Tibial nerve (tissue), 4 donors: ENCODE data around the gene INPP5B. TPM values are rescaled to one million over a fixed set of nuclear protein-coding genes. Genes with fewer than 3 reads are reported as not detected.

Source experiments
- DNase-seq, 2 donors: peaks; one replicate each; pipeline ENCODE4 v3.0.0-alpha.2; 2019; ENCODE audit warnings: low spot score in 2 of 2
- H3K27ac ChIP-seq, 4 donors: fragments of 200-600 bp; sonication (generic) in 3 of 4; one replicate each; pipeline ENCODE4 v1.5.1; 2017 to 2019; ENCODE audit warnings: mild to moderate bottlenecking in 1 of 4
- H3K27me3 ChIP-seq, 2 donors: fragments of 200-600 bp; sonication (generic) in 1 of 2; one replicate each; pipeline versions ENCODE4 v1.5.1 to v1.6.0; 2017 to 2019
- H3K36me3 ChIP-seq, 3 donors: fragments of 200-600 bp; sonication (generic); one replicate each; pipeline ENCODE4 v1.5.1; 2018 to 2019
- H3K4me1 ChIP-seq, 4 donors: fragments of 200-600 bp; sonication (generic) in 3 of 4; one replicate each; pipeline ENCODE4 v1.5.1; 2017 to 2019
- H3K4me3 ChIP-seq, 4 donors: fragments of 200-600 bp; sonication (generic) in 3 of 4; one replicate each; pipeline ENCODE4 v1.5.1; 2017 to 2019; ENCODE audit warnings: mild to moderate bottlenecking in 1 of 4, moderate library complexity in 1 of 4
- H3K9me3 ChIP-seq, 4 donors: fragments of 200-600 bp; sonication (generic) in 3 of 4; one replicate each; pipeline ENCODE4 v1.5.1; 2017 to 2019
- EP300 ChIP-seq, 2 donors: sonication (generic); formaldehyde crosslinking; IDR thresholded peaks; one replicate each; pipeline ENCODE4 v1.6.1; 2017; ENCODE audit warnings: antibody characterized with exemption in 2 of 2, mild to moderate bottlenecking in 1 of 2
- POLR2A ChIP-seq, 2 donors: fragments of 450-650 bp; IDR thresholded peaks; one replicate each; pipeline ENCODE4 v1.6.1; 2017; ENCODE audit warnings: antibody characterized with exemption in 2 of 2, mild to moderate bottlenecking in 2 of 2, moderate library complexity in 2 of 2
- WGBS, 2 donors: methylation state at CpG; one replicate each; pipeline ENCODE4 v1.1.5; 2018; 5-methylcytosine and 5-hydroxymethylcytosine counted together
- total RNA-seq, 4 donors: library from RNA; depleted of rRNA; stranded (reverse); fragments of >200 nt; gene quantifications; one replicate each; pipeline ENCODE4 v1.1.0, GENCODE V29; 2016
- TF ChIP-seq, protein P1 (sequence below), 5 experiments: fragments of 200-600 bp in 3 of 5; fragments of 450-650 bp in 2 of 5; sonication (generic) in 3 of 5; IDR thresholded peaks; one replicate each; pipeline ENCODE4 v1.5.1; 2016 to 2019; ENCODE audit warnings: antibody characterized with exemption in 5 of 5, mild to moderate bottlenecking in 3 of 5, moderate library complexity in 2 of 5

Gene INPP5B
- total RNA-seq, 4 donors from 2014 or later = 39.1 to 52.5 (median 49.0) TPM

DNA sequence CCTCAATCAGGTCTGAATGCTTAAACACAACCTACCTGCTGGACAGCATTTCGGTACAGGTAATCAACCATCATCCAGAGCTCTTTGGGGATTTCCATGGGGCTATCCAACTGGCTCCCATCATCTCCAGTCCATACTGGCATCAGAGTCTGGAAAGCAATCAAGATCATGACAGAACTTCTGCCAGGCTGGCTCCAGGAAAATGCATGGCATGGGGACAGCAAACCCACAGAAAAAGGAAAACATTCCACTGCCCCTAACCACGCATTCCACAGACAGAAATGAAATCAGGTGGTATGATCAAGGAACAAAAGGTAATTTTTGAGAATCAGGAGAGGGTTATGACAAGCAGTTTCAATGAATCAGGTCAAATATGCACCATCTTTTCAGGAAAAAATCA, 78.4 kb downstream of the INPP5B start:
- Histone ChIP-seq H3K4me1 (no peaks in the 10 kb centered on the region), H3K27ac (no peak overlapping the region), H3K9me3 (no peaks in the 10 kb centered on the region), H3K4me3 (no peak overlapping the region), H3K27me3 (no peaks in the 10 kb centered on the region), H3K36me3 (peaks cover 0 to 98% (median 23%) of the 10 kb centered on the region in 3 donors)
- DNase-seq = no peak
- TF ChIP-seq, protein P1, sequence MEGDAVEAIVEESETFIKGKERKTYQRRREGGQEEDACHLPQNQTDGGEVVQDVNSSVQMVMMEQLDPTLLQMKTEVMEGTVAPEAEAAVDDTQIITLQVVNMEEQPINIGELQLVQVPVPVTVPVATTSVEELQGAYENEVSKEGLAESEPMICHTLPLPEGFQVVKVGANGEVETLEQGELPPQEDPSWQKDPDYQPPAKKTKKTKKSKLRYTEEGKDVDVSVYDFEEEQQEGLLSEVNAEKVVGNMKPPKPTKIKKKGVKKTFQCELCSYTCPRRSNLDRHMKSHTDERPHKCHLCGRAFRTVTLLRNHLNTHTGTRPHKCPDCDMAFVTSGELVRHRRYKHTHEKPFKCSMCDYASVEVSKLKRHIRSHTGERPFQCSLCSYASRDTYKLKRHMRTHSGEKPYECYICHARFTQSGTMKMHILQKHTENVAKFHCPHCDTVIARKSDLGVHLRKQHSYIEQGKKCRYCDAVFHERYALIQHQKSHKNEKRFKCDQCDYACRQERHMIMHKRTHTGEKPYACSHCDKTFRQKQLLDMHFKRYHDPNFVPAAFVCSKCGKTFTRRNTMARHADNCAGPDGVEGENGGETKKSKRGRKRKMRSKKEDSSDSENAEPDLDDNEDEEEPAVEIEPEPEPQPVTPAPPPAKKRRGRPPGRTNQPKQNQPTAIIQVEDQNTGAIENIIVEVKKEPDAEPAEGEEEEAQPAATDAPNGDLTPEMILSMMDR (IDR thresholded peaks at IDR 0.05) = no peak
- TF ChIP-seq EP300 (IDR thresholded peaks at IDR 0.05) (no peak), POLR2A (IDR thresholded peaks at IDR 0.05) (no peak)
- WGBS, 2 donors = 88 to 100% methylated on average over 2 of the region's 2 CpGs

DNA sequence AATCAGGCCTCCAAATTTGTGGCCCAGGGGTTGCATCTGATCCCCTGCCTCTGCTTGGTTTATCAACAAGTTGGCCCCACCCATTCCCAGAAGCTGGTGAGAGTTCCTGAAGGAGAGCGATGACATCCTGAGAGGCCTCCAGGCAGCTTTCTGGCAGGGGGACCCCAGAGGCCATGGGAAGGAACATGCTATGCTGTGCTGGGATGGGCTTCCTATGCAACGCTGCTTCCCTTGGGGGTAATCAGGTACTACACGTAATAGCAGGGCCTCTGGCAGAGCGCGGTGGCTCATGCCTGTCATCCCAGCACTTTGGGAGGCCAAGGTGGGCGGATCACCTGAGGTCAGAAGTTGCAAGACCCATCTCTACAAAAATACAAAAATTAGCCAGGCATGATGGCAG, 79.1 kb downstream of the INPP5B start:
- TF ChIP-seq, protein P1 (IDR thresholded peaks at IDR 0.05) = no peak
- TF ChIP-seq EP300 (IDR thresholded peaks at IDR 0.05) = no peak
- no peak for TF ChIP-seq POLR2A (IDR thresholded peaks at IDR 0.05)
- WGBS, 2 donors = 75 to 80% methylated on average over 6 of the region's 6 CpGs
- no peaks in the 10 kb centered on the region for H3K27me3 ChIP-seq
- H3K4me1 ChIP-seq = no peaks in the 10 kb centered on the region
- no peak overlapping the region for H3K4me3 ChIP-seq
- H3K36me3 ChIP-seq = peaks cover 0 to 98% (median 16%) of the 10 kb centered on the region in 3 donors
- DNase-seq = no peak
- no peak overlapping the region for H3K27ac ChIP-seq
- H3K9me3 ChIP-seq = no peaks in the 10 kb centered on the region

- Histone ChIP-seq H3K36me3 (peaks cover 0 to 98% (median 11%) of the 10 kb centered on the region in 3 donors), H3K4me1 (no peaks in the 10 kb centered on the region), H3K9me3 (no peaks in the 10 kb centered on the region), H3K27me3 (no peaks in the 10 kb centered on the region), H3K27ac (no peak overlapping the region), H3K4me3 (no peak overlapping the region)
- WGBS, 2 donors = 97 to 100% methylated on average over 1 of the region's 1 CpG
- TF ChIP-seq EP300 (IDR thresholded peaks at IDR 0.05) (no peak), POLR2A (IDR thresholded peaks at IDR 0.05) (no peak)
- TF ChIP-seq, protein P1 (IDR thresholded peaks at IDR 0.05) = no peak
- no peak for DNase-seq
Observed at GRCh38 chr1:37866491-37866890, 80.4 kb downstream of the INPP5B start.

DNA sequence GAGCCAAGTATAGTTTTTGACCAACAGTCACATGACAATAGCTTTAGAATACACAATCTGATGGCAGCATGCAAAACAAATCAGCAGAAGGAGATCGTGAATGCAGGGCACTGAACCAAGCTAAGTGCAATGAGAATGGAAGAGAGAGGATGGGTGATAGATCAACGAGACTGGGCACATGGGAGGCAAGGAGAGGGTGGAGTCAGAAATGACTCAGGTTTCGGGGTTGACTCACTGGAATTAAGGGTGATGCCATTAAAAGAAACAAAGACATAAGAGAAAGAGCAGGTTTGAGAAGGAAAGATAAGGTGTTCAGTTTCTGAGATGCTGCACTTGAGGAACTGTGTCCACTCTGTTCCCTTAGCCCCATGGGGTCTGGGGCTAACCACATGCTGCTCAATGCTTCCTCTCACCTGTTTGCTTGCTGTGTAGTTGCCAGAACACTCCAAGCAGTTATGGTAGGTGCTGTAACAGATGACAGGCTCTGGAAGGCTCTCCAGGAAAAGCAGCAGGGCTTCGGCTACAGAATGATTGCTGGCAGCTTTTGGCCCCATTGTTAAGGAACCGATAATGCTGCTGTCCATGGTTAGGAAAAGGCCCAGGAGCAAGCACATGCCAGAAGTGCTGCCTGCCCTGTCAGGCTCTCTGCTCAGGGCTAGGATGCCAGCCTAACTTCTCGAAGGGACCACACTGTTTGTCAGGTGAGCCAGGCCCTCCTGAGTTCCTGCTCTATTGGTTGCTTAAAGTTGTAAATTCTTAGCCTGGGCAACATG, 81.3 kb downstream of the INPP5B start:
- WGBS, 2 donors = 86 to 88% methylated on average over 6 of the region's 6 CpGs
- H3K27ac ChIP-seq = no peak overlapping the region
- H3K4me3 ChIP-seq = no peak overlapping the region
- no peaks in the 10 kb centered on the region for H3K27me3 ChIP-seq
- TF ChIP-seq EP300 (IDR thresholded peaks at IDR 0.05) (no peak), POLR2A (IDR thresholded peaks at IDR 0.05) (no peak)
- TF ChIP-seq, protein P1 (IDR thresholded peaks at IDR 0.05) = no peak
- no peaks in the 10 kb centered on the region for H3K9me3 ChIP-seq
- peaks cover 0 to 96% (median 8%) of the 10 kb centered on the region in 3 donors for H3K36me3 ChIP-seq
- peaks cover 0 to 1% (median under 1%) of the 10 kb centered on the region in 4 donors for H3K4me1 ChIP-seq
- DNase-seq = no peak

DNA sequence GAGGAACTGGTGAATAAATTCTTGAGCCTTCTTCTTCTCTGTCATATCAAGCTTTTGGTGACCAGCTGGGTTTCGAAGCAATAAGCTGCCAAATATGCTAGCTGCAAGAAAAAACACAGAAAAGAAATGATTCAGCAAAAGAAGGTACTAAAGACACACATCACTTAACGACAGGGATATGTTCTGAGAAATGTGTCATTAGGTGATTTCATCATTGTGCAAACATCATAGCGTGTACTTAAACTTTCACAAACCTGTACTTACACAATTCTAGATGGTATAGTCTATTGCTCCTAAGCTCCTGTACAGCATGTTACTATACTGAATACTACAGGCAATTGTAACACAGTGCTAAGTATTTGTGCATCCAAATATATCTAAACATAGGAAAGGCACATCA, 84.5 kb downstream of the INPP5B start:
- 88 to 89% methylated on average over 3 of the region's 3 CpGs for WGBS, 2 donors
- DNase-seq = no peak
- no peaks in the 10 kb centered on the region for H3K27me3 ChIP-seq
- no peak overlapping the region for H3K4me3 ChIP-seq
- H3K36me3 ChIP-seq = peaks cover 0 to 66% (median 4%) of the 10 kb centered on the region in 3 donors
- no peak overlapping the region for H3K27ac ChIP-seq
- TF ChIP-seq, protein P1 (IDR thresholded peaks at IDR 0.05) = no peak
- TF ChIP-seq POLR2A (IDR thresholded peaks at IDR 0.05) (no peak), EP300 (IDR thresholded peaks at IDR 0.05) (no peak)
- H3K4me1 ChIP-seq = peaks cover 0 to 24% (median 13%) of the 10 kb centered on the region in 4 donors
- H3K9me3 ChIP-seq = no peaks in the 10 kb centered on the region
